ENCODE results near the gene PHACTR4. TPM values are rescaled to one million over a fixed set of nuclear protein-coding genes. Genes with fewer than 3 reads are reported as not detected.
"Not testable (repeated sequence)": the region's sequence is repeated elsewhere in the genome, so short reads cannot be mapped to it uniquely, and the experiment has no call there.

The PHACTR4 gene
- 10 to 100 TPM in 3 of 4 donors, 1 to 10 TPM in 1; 9.0 to 45.2 (median 24.3) TPM for total RNA-seq

GRCh38 chr1:28369371-28370238 lies at the start of gene PHACTR4:
PHACTR4 (plus strand) TSS chr1:28369740; CDS start chr1:28407448, 37,708 bp downstream.
- Histone ChIP-seq H3K4me1 (no peaks in the 10 kb centered on the region), H3K4me3 (peak within 1 kb of the TSS; percentile 76 to 78), H3K36me3 (no peaks in the 10 kb centered on the region), H3K27ac (peak within 1 kb of the TSS; percentile 92 to 94), H3K27me3 (no peaks in the 10 kb centered on the region), H3K9me3 (no peaks in the 10 kb centered on the region)
- peak; percentile 90 for DNase-seq
- peak in 1 of 4 experiments; percentile 35 for TF ChIP-seq CTCF (IDR thresholded peaks at IDR 0.05)
- TF ChIP-seq POLR2A (IDR thresholded peaks at IDR 0.05): peak; percentile 48 to 88
- intact Hi-C loops (cut with DNase I; ENCODE audit: low total_unique reads): no loop called here

GRCh38 chr1:28322194-28322593 lies 47.3 kb upstream of the PHACTR4 start:
- no peaks in the 10 kb centered on the region for H3K27me3 ChIP-seq
- no peaks in the 10 kb centered on the region for H3K4me1 ChIP-seq
- intact Hi-C loops (cut with DNase I; ENCODE audit: low total_unique reads): no loop called here
- H3K36me3 ChIP-seq: no peaks in the 10 kb centered on the region
- H3K27ac ChIP-seq: no peak overlapping the region
- H3K9me3 ChIP-seq: no peaks in the 10 kb centered on the region
- TF ChIP-seq POLR2A (IDR thresholded peaks at IDR 0.05) (no peak), CTCF (IDR thresholded peaks at IDR 0.05) (no peak)
- no peak overlapping the region for H3K4me3 ChIP-seq
- no peak for DNase-seq

GRCh38 chr1:28323720-28324119 lies 45.8 kb upstream of the PHACTR4 start:
- Histone ChIP-seq H3K27ac (no peak overlapping the region), H3K4me1 (no peaks in the 10 kb centered on the region), H3K4me3 (no peak overlapping the region), H3K9me3 (no peaks in the 10 kb centered on the region), H3K36me3 (no peaks in the 10 kb centered on the region), H3K27me3 (no peaks in the 10 kb centered on the region)
- DNase-seq: no peak
- intact Hi-C loops (cut with DNase I; ENCODE audit: low total_unique reads): no loop called here
- no peak for TF ChIP-seq CTCF (IDR thresholded peaks at IDR 0.05)
- TF ChIP-seq POLR2A (IDR thresholded peaks at IDR 0.05): no peak

- TF ChIP-seq CTCF (IDR thresholded peaks at IDR 0.05) (no peak), POLR2A (IDR thresholded peaks at IDR 0.05) (no peak)
- DNase-seq: no peak
- H3K27me3 ChIP-seq: no peaks in the 10 kb centered on the region
- no peaks in the 10 kb centered on the region for H3K36me3 ChIP-seq
- H3K9me3 ChIP-seq: no peaks in the 10 kb centered on the region
- intact Hi-C loops (cut with DNase I; ENCODE audit: low total_unique reads): no loop called here
- H3K4me1 ChIP-seq: peaks cover 4 to 7% of the 10 kb centered on the region in 2 donors
- no peak overlapping the region for H3K27ac ChIP-seq
- no peak overlapping the region for H3K4me3 ChIP-seq
Observed at GRCh38 chr1:28326515-28326914, 43.0 kb upstream of the PHACTR4 start.

GRCh38 chr1:28326984-28327383 lies 42.6 kb upstream of the PHACTR4 start:
- peaks cover 4 to 7% of the 10 kb centered on the region in 2 donors for H3K4me1 ChIP-seq
- no peak for DNase-seq
- TF ChIP-seq POLR2A (IDR thresholded peaks at IDR 0.05) (no peak), CTCF (IDR thresholded peaks at IDR 0.05) (no peak)
- intact Hi-C loops (cut with DNase I; ENCODE audit: low total_unique reads): no loop called here
- H3K27me3 ChIP-seq: no peaks in the 10 kb centered on the region
- no peaks in the 10 kb centered on the region for H3K36me3 ChIP-seq
- H3K27ac ChIP-seq: no peak overlapping the region
- H3K9me3 ChIP-seq: no peaks in the 10 kb centered on the region
- no peak overlapping the region for H3K4me3 ChIP-seq

GRCh38 chr1:28327431-28327830 lies 42.1 kb upstream of the PHACTR4 start:
- H3K36me3 ChIP-seq; DNase-seq; H3K27me3 ChIP-seq; H3K4me1 ChIP-seq; H3K27ac ChIP-seq; intact Hi-C loops (cut with DNase I; ENCODE audit: low total_unique reads); H3K4me3 ChIP-seq; H3K9me3 ChIP-seq: not testable (repeated sequence)
